SKM-1 treated with dmso at 0.1 percent for 144 hours (cell line): ENCODE measurements around the gene ATG16L1.

Experiments
- DNase-seq: peaks from one replicate; lab custom pipeline; 2025; ENCODE audit not compliant: unreplicated experiment; lab: John Stamatoyannopoulos, UW

Gene ATG16L1

GRCh38 chr2:233251306-233252116 lies at the start of gene ATG16L1:
Gene ATG16L1 (plus strand): TSS chr2:233251673. CDS start chr2:233251828, 155 bp downstream.
- DNase-seq: peak; percentile 93

DNA sequence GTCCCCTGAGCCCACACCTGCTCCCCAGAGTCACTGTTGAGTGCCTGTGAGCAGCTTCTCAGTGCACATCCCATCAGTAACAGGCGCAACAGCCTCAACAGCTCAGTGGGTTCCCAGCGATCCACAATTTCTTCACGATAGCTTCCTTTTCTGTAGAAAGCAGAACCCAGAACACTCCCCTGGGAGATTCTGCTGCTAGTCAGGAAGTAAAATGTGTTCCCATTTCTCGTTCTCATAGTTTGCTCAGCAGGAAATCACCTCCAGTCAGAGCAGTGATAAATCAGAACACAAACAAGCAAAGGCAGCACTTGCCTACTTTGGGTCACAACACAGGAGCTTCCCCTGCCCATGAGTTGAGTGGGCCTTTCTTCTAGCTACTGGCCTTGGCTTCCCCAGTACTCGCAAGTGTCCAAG lies 48.9 kb upstream of the ATG16L1 start:
- DNase-seq: peak; percentile 46

DNA sequence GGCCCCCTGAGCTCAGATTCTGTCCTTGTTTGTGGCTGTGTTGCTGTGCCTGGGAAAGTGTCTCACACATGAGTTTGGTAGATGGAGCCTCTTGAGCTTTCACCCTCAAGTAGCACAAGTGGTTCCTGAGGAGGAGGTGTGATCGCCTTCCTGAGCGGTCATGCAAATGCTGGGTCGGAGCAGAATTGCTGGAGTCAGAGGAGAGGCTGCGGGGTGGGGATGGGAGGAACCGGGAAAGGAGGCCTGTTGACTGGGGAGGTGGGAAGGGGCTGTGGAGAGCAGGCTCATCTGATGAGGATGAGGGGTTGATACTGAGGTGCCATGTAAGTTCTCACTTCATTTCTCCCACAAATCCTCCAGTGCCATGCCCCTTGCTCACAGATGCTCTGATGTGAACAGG lies 48.4 kb upstream of the ATG16L1 start:
- DNase-seq: no peak

DNA sequence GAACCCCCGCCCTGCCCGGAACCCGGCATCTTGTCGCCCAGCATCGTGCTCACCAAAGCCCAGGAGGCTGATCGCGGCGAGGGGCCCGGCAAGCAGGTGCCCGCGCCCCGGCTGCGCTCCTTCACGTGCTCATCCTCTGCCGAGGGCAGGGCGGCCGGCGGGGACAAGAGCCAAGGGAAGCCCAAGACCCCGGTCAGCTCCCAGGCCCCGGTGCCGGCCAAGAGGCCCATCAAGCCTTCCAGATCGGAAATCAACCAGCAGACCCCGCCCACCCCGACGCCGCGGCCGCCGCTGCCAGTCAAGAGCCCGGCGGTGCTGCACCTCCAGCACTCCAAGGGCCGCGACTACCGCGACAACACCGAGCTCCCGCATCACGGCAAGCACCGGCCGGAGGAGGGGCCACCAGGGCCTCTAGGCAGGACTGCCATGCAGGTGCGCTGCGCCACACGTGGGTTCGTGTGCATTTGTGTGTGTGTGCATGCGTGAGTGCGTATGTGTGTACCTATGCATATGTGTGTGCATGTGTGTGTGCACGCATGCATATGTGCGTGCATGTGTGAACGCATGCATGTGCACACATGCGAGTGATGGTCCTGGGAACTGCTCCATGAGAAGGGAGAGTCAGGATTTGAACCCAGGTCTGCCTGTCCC lies 47.1 kb upstream of the ATG16L1 start:
- DNase-seq: no peak

DNA sequence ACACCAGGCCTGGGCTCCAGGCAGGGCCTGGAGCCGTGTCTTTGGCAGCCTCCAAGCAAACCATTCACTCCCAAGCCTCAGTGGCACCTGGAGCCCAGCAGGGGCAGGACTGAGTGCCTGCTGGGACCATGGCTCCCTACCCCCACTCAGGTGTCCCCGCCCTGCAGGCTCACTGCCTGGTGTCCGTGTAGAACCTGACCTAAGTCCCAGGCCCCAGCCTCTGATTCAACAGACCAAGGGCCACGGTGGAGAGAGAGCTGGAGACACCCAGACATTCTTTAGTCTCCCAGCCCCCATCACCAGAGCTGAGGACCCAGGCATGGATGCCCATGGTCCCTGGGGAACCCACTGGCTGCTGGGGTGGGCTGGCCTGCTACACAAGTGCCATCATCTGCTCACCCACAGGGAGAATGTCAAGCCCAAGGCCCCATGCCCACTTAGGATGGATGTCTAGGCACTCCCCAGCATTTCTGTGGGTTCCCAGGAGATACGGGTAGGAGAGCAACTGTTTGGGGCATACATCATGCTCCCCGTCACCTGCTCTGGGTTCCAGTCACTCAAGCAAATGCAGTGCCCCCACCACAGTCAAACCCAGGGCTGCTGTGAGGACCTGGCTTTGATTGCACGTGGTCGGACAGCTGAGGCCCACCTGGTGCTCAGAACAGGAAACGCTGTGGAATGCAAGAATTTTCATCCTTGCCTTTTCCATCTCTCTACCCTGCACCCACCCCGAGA lies 42.9 kb upstream of the ATG16L1 start:
- no peak for DNase-seq

DNA sequence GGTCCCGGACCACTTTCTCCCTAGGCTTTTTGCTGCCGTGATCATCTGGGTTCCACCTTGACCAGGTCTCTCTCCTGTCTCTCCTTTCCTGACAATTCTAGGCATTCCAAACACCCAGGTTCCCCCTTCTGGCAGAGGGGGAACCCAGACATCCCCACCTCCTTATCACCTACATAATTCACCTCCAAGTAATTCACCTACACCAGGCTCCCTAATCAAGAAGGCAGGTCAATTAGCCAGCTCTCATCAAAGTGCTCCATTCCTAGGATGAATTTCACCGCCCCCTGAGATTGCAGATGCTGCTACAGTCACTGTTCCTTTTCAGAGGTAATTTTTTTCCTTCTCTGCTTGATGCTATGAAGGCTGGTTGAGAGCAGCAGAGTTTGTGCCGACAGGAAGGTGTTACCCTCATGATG lies 42.3 kb upstream of the ATG16L1 start:
- no peak for DNase-seq

DNA sequence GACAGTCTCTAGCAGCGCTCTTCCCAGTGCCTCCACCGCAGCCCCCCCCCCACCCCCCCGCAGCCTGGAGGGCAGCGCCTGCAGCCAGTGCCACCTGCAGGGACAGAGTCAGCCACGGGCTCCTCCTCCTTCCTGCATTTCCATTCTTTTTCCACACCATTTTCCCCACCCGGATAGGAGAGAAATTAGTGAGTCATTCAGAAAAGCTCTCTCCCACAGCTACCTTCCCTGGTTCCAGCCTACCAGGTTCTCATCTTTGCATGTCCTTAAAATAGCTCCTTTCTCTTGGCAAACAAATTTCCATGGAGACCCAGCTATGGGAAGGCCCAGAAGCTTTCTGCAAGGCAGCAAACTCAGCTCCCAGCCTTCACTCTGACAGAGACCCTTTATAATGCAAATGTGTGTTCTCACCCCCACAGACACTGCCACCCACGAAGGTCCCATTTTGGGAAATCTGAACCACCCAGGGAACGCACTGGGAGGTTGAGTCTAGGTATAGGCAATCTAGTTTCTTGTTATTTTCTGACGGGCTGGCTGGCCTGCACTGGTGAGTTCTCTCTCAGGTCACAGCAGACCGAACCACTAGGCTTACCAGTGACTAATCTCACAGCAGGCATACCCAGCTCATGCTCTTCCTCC lies 41.8 kb upstream of the ATG16L1 start:
- no peak for DNase-seq

- no peak for DNase-seq
Measured at GRCh38 chr2:233210281-233210680, 41.2 kb upstream of the ATG16L1 start.

- no peak for DNase-seq
Measured at GRCh38 chr2:233210843-233211547, 40.5 kb upstream of the ATG16L1 start.

DNA sequence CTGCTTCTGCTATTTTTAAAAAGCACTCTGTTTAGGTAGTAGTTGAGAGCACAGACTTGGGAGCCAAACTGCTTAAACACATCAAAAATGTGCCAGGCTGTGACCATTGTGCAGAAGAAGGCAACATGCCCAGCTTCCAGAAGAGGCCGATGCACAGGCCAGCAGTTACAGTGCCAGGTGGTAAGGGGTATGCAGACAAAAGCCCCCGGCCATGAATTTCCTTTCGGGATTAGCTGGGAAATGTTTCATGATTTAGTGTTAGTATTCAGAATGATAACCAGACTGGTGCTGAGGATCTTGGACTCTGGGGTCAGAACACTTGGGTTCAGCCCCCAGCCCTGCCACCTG lies 40.0 kb upstream of the ATG16L1 start:
- no peak for DNase-seq

DNA sequence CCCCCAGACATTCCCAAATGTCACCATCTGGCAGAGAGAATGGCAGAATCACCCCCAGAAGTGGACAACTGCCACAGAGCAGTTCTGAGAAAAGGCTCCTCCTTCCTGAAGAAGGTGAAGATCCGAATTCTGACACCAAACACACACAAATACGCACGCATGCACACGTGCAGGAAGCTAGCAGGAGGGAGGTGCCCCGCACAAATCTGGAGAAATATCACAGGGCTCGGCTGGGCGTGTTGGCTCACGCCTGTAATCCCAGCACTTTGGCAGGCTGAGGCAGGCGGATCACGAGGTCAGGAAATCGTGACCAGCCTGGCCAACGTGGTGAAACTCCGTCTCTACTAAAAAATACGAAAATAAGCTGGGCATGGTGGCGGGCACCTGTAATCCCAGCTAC lies 38.5 kb upstream of the ATG16L1 start:
- no peak for DNase-seq

- DNase-seq: no peak
Measured at GRCh38 chr2:233213975-233214374, 37.5 kb upstream of the ATG16L1 start.

DNA sequence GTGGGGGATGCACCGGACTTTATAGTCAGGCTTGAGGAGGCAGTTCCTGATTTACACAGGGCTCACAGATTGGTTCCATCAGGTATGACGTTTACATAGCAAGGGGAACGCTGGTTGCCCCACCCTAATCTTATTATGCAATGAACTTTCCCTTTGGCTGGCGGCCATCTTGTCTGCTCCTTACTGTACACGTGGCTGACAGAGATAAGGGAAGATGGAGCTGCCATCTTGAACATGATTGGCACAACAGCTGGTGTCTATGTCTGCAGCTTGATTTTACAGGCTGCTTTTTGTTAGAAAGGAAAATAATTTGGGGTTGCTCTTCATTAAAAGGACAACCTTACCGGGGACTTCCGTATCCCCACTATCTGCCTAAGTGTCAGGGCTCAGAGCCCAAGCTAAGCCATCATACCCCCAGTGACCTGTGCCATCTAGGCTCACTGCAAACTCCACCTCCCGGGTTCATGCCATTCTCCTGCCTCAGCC lies 33.5 kb upstream of the ATG16L1 start:
- DNase-seq: no peak

DNA sequence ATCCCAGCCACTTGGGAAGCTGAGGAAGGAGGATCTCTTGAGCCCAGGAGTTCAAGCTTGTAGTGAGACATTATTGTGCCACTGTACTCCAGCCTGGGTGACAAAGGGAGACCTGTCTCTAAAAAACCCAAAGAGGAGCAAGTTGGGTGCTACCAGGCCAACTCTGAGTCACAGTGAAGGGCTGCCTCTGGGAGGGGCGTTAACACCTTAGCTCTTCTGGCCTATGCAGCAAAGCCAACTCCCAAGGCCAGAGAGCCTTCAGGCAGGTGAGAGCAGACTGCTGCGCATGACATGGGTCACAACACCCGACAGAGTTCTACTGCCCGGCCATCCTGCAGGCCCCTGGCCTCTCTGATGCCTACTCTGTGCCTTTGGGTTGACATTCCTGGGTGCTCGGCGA lies 32.6 kb upstream of the ATG16L1 start:
- DNase-seq: no peak

GRCh38 chr2:233219848-233220247 lies 31.6 kb upstream of the ATG16L1 start:
- DNase-seq: no peak

GRCh38 chr2:233221378-233222063 lies 30.0 kb upstream of the ATG16L1 start:
- DNase-seq: no peak

DNA sequence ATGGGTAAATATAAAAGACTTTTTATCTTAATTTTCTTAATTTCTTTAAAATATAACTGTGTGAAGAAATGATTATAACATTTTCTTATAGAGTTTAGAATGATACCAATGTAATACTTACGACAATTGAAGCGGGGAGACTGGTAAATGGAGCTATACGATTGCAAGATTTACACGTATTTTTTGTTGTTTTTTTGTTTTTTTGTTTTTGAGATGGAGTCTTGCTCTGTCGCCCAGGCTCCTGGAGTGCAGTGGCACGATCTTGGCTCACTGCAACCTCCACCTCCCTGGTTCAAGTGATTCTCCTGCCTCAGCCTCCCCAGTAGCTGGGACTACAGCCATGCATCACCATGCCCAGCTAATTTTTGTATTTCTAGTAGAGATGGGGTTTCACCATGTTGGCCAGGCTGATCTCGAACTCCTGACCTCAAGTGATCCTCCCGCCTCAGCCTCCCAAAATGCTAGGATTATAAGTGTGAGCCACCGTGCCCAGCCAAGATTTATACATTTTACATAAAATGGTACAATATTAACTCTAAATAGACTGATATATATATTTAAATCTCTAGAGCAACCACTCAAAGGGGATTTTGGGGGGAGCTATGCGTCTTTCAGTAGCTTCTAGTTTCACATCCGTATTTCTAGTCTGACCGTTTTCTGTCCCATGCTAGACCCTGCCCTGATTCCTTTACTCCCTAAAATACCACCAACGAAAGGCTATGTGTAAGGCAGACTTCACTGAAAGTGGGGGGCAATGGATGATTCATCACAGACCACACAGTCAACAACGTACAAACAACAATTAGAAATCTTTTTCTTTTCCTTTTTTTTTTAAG lies 28.2 kb upstream of the ATG16L1 start:
- DNase-seq: no peak

- no peak for DNase-seq
Measured at GRCh38 chr2:233225230-233226068, 26.0 kb upstream of the ATG16L1 start.
